ENCODE results near the gene FADS3. TPM values are rescaled to one million over a fixed set of nuclear protein-coding genes. Genes with fewer than 3 reads are reported as not detected.

The FADS3 gene
- total and polyA plus RNA-seq, 2 of the 13 experiments (the other 11 are each of a cell fraction or from before 2014, with no cell fraction given) = 13.4 to 23.2 TPM

DNA sequence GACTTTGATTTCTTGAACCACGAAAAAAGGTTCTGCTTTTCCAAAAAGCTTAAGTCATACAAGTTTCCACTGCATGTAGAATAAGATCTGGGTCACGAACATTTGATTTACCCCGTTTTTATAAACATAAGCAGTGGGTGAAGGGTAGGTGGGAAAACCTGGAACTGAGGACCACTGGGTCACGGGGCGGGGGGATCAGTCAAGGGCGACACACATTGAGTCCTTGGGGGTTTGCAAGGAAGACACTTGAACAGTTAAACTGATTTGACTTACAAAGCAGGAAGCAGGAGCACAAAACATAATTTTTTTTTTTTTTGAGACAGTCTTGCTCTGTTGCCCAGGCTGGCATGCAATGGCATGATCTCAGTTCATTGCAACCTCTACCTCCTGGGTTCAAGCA is 10.9 kb downstream of the FADS3 start:
- Histone ChIP-seq H3K79me2 (ENCODE audit: insufficient read depth, low read length) (no peaks in the 10 kb centered on the region), H3K4me1 (ENCODE audit: insufficient read depth, low read length) (no peaks in the 10 kb centered on the region), H3K27ac (ENCODE audit: extremely low read length, insufficient read depth, low read length) (no peak overlapping the region), H3K4me3 (replicated peaks in 1 of 3; ENCODE audit: insufficient read depth in 1 of 3, low read depth in 2 of 3, low read length in 3 of 3) (no peak overlapping the region), H3K36me3 (replicated peaks in 1 of 2; ENCODE audit: control insufficient read depth in 1 of 2, insufficient read depth in 2 of 2, low read length in 2 of 2) (no peaks in the 10 kb centered on the region; a peak in 1 of 5 replicates), H3K9me3 (ENCODE audit: low read length) (no peaks in the 10 kb centered on the region), H4K20me1 (ENCODE audit: insufficient read depth, low read length) (no peaks in the 10 kb centered on the region), H3K9ac (ENCODE audit: insufficient read depth, low read depth, low read length) (no peak overlapping the region), H3K27me3 (ENCODE audit: control insufficient read depth in 1 of 2, insufficient read depth in 2 of 2, low read length in 2 of 2) (no peaks in the 10 kb centered on the region), H3K4me2 (ENCODE audit: low read depth, low read length) (no peak overlapping the region), H2AFZ (ENCODE audit: low read length) (no peak overlapping the region)
- no peak for DNase-seq (ENCODE audit: low spot score)
- intact Hi-C loops (cut with micrococcal nuclease; ENCODE audit: unreplicated experiment) = no loop called here
- TF ChIP-seq ARHGAP35 (CRISPR knock-in tag; IDR thresholded peaks at IDR 0.05; ENCODE audit: borderline replicate concordance) = no peak
- no peak for TF ChIP-seq ZNF432 (CRISPR knock-in tag; IDR thresholded peaks at IDR 0.05; ENCODE audit: borderline replicate concordance)
- no peak for TF ChIP-seq CEBPG (CRISPR knock-in tag; IDR thresholded peaks at IDR 0.05)
- no peak for TF ChIP-seq SMAD9 (CRISPR knock-in tag; IDR thresholded peaks at IDR 0.05)
- TF ChIP-seq, protein P1, sequence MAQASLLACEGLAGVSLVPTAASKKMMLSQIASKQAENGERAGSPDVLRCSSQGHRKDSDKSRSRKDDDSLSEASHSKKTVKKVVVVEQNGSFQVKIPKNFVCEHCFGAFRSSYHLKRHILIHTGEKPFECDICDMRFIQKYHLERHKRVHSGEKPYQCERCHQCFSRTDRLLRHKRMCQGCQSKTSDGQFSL (CRISPR knock-in tag; IDR thresholded peaks at IDR 0.05) = no peak
- TF ChIP-seq HOXD1 (CRISPR knock-in tag; IDR thresholded peaks at IDR 0.05) = no peak
- TF ChIP-seq REXO4 (CRISPR knock-in tag; IDR thresholded peaks at IDR 0.05; ENCODE audit: borderline replicate concordance) = no peak
- TF ChIP-seq FOXK2 (IDR thresholded peaks at IDR 0.05) = no peak
- TF ChIP-seq, protein P2, sequence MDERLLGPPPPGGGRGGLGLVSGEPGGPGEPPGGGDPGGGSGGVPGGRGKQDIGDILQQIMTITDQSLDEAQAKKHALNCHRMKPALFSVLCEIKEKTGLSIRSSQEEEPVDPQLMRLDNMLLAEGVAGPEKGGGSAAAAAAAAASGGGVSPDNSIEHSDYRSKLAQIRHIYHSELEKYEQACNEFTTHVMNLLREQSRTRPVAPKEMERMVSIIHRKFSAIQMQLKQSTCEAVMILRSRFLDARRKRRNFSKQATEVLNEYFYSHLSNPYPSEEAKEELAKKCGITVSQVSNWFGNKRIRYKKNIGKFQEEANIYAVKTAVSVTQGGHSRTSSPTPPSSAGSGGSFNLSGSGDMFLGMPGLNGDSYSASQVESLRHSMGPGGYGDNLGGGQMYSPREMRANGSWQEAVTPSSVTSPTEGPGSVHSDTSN (CRISPR knock-in tag; IDR thresholded peaks at IDR 0.05) = no peak
- TF ChIP-seq RBAK (CRISPR knock-in tag; IDR thresholded peaks at IDR 0.05) = no peak
- TF ChIP-seq ZNF678 (CRISPR knock-in tag; IDR thresholded peaks at IDR 0.05) = no peak
- no peak for TF ChIP-seq NFYC (CRISPR knock-in tag; IDR thresholded peaks at IDR 0.05)
- TF ChIP-seq FOXM1 (CRISPR knock-in tag; IDR thresholded peaks at IDR 0.05) = no peak
- TF ChIP-seq ZKSCAN1 (IDR thresholded peaks at IDR 0.05; ENCODE audit: low read length) = no peak
- TF ChIP-seq, protein P3, sequence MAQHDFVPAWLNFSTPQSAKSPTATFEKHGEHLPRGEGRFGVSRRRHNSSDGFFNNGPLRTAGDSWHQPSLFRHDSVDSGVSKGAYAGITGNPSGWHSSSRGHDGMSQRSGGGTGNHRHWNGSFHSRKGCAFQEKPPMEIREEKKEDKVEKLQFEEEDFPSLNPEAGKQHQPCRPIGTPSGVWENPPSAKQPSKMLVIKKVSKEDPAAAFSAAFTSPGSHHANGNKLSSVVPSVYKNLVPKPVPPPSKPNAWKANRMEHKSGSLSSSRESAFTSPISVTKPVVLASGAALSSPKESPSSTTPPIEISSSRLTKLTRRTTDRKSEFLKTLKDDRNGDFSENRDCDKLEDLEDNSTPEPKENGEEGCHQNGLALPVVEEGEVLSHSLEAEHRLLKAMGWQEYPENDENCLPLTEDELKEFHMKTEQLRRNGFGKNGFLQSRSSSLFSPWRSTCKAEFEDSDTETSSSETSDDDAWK (CRISPR knock-in tag; IDR thresholded peaks at IDR 0.05) = no peak
- TF ChIP-seq SYNCRIP (IDR thresholded peaks at IDR 0.05; ENCODE audit: insufficient read depth, low read depth, low read length) = no peak
- no peak for TF ChIP-seq RBM22 (optimal IDR thresholded peaks at IDR 0.05; ENCODE audit: low read length)
- TF ChIP-seq ZNF251 (CRISPR knock-in tag; IDR thresholded peaks at IDR 0.05) = no peak
- WGBS (ENCODE audit: low lambda C conversion rate) = 81% methylated on average over 6 of the region's 6 CpGs
- no TSS peak for BruUV-seq (replicated peaks)
- no peak for ATAC-seq
- in situ Hi-C loops (cut with HindIII; ENCODE audit: extremely low pct_ligation_motif_present, low pct_unique_long_range_greater_than_20kb) = no loop called here
- POLR2A ChIA-PET = no interaction called here
- FAIRE-seq = no peak
- CTCF ChIA-PET (ENCODE audit: low intra/inter-chr PET ratio, low total read pairs) = no interaction called here
